Raji (cell line): ENCODE results near the gene PTPN20.
"Not testable (repeated sequence)": the region's sequence is repeated elsewhere in the genome, so short reads cannot be mapped to it uniquely, and the experiment has no call there.

Experiments
- POLR2A ChIP-seq: IDR thresholded peaks from 2 replicates; pipeline ENCODE4 v1.6.1; 2011; ENCODE audit warnings: low read depth, low read length, control low read depth; ENCODE audit not compliant: insufficient read depth

Gene PTPN20

GRCh38 chr10:46911144-46911876 is at the start of gene PTPN20:
TSS of gene PTPN20 (plus strand) at chr10:46911428. CDS start at chr10:46932500, 21,072 bp downstream.
- TF ChIP-seq POLR2A, result not testable (repeated sequence)

GRCh38 chr10:46992803-46993561 is 81.8 kb downstream of the PTPN20 start:
- TF ChIP-seq POLR2A, result no peak

DNA sequence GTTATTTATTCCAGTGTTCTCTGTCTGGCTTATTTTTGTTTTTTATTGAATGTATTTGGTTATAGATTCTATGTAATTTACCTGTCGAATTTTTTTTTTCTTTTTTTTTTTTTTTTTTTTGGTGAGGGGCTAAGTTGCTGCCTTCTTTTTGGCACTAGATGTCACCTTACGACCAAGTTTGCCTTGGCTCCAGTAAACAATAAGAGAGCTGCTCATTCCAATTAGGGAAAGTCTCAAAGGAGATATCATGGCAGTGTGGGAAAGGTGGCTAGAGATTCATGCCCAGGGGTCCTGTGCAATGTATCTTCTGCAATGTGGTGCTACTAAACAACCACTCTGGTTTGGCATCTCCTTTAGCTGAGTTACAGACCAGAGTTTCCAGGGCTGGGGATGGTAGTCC is 84.0 kb downstream of the PTPN20 start:
- no peak for TF ChIP-seq POLR2A

- no peak for TF ChIP-seq POLR2A
Measured at GRCh38 chr10:46998192-46998591, 87.0 kb downstream of the PTPN20 start.

- no peak for TF ChIP-seq POLR2A
Measured at GRCh38 chr10:46998595-46998994, 87.4 kb downstream of the PTPN20 start.

GRCh38 chr10:46999217-46999616 is 88.0 kb downstream of the PTPN20 start:
- TF ChIP-seq POLR2A, result no peak

- TF ChIP-seq POLR2A, result no peak
Measured at GRCh38 chr10:47008769-47009168, 97.5 kb downstream of the PTPN20 start.

- no peak for TF ChIP-seq POLR2A
Measured at GRCh38 chr10:47009215-47009838, 98.1 kb downstream of the PTPN20 start.

DNA sequence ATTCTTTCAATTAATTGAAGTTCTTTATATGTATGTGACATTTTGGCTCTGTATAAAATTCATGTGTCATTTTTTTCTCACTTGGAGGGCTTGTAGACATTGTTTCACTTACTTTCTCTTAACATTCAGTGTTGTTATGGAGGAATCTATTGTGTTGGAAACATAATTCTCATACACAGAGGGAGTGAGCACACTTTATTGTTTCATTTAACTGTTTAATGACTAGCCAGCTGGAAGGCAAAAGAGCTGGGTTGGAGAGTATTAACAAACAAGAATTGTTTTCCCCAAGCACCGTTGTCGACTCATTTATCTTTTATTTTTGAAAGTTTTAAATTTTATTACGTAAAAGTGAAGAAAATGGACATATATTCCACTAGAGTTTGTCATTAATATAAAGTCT is 98.8 kb downstream of the PTPN20 start:
- no peak for TF ChIP-seq POLR2A

GRCh38 chr10:47012214-47012613 is 101.0 kb downstream of the PTPN20 start:
- TF ChIP-seq POLR2A, result no peak

DNA sequence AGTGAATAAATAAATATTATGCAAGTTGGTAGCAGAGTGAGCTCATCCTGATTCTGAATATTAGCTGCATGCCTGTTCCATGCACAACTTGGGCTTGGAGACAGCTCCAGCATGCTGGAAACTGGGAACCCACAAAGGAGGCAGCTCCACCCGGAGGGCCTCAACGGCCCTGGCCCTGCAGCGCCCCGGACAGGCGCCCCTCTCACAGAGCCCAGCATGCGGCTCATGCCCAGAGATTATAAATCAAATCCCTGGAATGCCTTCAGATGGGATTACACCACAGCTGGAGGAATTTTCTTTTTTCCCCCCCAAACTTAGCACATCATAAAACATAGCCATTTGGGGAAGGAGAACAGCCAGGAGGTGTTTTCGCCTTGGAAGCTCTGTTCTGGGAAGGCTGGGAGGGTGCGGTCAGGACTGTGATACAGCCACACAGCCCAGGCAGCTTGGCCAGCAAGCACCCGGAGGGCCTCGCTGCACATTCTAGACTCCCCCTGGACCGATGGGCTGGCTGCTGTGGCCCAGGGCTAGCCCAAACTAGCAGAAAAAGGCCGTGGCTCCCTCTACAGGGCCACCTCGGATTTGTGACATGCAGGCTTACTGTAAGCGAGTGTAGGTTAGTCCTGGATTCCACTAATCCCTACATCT is 102.4 kb downstream of the PTPN20 start:
- TF ChIP-seq POLR2A, result no peak

- no peak for TF ChIP-seq POLR2A
Measured at GRCh38 chr10:47015404-47015803, 104.2 kb downstream of the PTPN20 start.

GRCh38 chr10:47016564-47016963 is 105.3 kb downstream of the PTPN20 start:
- TF ChIP-seq POLR2A, result no peak

DNA sequence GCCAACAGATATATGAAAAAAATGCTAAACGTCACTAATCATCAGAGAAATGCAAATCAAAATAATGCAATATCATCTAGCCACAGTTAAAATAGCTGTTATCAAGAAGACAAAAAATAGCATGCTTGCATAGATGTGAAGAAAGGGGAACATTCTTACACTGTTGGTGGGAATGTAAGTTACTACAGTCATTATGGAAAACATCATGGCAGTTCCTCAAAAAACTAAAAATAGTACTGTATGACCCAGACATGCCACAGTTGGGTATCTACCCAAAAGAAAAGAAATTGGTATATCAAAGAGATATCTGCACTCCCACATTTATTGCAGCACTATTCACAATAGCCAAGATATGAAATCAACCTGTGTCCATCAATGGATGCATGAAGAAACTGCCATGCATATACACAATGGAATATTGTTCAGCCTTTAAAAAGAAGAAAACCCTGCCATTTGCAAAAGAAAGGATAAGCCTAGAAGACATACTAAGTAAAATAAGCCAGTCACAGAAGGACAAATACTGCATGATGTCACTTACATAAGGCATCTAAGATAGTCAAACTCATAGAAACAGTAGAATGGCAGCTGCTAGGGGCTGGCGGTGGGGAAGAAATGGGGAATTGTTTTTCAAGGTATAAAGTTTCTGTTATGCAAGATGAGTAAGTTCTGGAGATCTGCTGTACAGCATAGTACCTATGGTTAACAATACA is 107.0 kb downstream of the PTPN20 start:
- no peak for TF ChIP-seq POLR2A

- no peak for TF ChIP-seq POLR2A
Measured at GRCh38 chr10:47019155-47020145, 108.2 kb downstream of the PTPN20 start.
